GM12801 (cell line): ENCODE measurements around the gene PI4K2B.

ENCODE experiments used
- TF ChIP-seq, protein P1 (sequence below): IDR thresholded peaks from one replicate; pipeline ENCODE4 v1.5.1; 2011; ENCODE audit warnings: control low read depth; ENCODE audit not compliant: insufficient read length; ENCODE audit errors: extremely low read depth

PI4K2B gene

DNA sequence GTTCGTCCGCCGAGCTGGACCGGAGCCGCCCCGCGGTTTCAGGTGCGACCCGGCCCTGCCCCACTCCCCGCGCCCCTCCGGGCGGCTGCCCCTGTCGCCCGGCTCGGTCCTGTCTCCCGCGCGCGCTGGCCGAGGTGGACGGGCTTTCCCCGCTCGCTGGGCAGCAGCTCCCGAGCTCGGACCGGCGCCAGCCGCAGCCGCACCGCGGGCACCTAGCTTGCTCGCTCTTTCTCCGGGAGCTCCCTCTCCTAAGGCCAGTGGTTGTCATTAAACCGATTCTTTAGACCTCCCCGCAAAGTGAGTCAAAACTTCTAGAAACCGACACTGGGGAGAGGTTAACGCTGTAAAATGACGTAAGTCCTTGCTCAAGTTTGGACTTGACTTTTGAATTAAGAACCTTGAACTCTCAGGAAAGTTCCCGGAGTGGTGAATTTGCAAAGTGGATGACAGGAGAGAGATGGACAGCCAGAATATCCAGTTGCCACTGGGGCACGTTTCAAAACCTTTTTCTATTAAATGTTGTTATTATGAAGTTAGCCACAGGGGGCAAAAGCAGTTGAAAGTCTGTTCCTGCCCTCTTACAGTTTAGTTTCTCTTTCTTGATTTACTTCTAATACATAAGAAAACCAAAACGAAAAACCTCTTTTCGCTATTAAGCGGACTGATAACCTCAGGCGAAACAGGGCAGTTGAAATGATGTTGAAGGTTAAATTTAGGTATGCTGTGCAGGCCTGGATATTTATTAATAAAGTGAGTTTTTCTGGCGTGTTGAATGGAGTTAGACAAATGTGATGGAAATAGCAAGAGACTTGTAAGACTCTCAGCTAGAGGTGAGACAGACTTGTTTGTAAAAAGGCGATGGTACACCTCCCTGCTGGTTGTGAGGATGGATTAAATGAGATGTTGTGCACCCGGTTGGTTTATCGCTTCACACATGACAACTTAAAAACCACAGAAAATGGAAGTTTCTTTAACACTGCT is 847 bp downstream of the PI4K2B start:
- TF ChIP-seq, protein P1, sequence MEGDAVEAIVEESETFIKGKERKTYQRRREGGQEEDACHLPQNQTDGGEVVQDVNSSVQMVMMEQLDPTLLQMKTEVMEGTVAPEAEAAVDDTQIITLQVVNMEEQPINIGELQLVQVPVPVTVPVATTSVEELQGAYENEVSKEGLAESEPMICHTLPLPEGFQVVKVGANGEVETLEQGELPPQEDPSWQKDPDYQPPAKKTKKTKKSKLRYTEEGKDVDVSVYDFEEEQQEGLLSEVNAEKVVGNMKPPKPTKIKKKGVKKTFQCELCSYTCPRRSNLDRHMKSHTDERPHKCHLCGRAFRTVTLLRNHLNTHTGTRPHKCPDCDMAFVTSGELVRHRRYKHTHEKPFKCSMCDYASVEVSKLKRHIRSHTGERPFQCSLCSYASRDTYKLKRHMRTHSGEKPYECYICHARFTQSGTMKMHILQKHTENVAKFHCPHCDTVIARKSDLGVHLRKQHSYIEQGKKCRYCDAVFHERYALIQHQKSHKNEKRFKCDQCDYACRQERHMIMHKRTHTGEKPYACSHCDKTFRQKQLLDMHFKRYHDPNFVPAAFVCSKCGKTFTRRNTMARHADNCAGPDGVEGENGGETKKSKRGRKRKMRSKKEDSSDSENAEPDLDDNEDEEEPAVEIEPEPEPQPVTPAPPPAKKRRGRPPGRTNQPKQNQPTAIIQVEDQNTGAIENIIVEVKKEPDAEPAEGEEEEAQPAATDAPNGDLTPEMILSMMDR = no peak

DNA sequence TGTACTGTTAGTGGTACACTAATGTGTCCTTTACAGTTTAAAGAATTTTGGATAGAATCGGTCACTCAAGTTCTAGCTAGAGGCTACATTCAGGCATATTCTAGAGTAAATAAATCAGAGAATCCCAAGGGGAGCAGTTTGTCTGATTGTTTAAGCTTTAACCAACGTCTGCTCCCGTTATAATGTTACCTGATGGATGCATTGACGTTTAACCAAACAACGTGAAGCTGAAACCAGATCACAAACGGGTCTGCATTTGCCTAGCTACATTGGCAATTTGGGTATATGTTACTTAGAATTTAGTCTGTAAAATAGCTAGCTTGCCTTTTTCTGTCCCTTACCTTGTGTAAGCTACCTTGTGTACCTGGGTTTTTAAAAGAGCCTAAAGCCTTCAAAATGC is 1.6 kb downstream of the PI4K2B start:
- TF ChIP-seq, protein P1 = no peak

DNA sequence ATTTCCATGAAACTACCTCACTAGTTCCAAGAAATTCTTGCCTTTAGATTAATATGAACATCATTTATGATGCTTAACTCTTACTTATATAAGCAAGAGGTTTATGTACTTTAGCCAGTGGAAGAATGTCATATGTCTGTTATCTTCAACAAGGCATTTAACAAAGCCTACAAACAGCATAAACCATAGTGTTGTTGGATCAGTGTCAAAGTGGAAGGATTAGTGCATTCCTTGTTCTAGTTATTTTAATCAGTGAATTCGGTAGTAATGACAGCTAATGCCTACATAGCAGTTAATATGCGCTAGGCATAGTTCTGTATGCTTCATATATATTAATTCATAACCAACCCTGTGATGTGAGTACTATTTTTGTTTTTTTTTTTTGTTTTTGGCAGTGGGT is 3.1 kb downstream of the PI4K2B start:
- TF ChIP-seq, protein P1 = no peak

DNA sequence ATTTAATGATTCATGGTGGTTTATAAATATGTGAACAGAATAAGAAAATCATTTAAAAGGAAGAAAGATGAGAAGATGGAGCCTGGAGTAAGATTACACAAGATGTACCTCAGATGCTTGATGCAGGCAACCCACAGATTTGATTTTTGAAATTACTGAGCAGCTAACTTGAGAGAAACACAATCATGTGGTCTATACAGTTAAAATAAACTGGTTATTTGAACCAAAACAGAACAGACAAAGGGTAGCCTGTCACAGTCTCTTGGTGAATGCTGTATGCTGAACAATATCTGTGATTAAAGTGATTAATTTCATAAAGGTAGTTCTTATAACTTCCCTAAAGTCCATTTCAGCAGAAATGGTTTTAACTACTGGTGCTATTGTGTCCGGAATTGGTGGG is 4.2 kb downstream of the PI4K2B start:
- TF ChIP-seq, protein P1 = no peak

DNA sequence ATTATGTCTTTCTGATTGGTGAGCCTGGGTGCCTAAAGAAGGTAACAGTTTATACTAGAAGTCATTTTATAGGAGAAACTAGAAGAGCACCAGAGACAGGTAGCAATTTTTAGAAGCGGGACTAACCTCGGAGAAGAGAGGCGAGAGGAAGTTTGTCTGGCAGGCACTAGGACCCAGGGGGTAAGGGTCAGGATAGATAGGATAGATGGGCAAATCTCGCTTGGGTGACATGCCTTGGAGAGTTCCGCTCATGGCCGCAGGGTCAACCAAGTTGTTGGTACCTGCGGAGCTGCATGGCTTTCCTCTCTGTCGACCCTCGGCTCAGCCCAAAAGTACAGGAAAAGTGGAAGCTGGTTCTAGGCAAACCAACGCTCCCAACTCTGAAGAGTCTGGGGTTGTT is 11.3 kb downstream of the PI4K2B start:
- TF ChIP-seq, protein P1 = no peak

DNA sequence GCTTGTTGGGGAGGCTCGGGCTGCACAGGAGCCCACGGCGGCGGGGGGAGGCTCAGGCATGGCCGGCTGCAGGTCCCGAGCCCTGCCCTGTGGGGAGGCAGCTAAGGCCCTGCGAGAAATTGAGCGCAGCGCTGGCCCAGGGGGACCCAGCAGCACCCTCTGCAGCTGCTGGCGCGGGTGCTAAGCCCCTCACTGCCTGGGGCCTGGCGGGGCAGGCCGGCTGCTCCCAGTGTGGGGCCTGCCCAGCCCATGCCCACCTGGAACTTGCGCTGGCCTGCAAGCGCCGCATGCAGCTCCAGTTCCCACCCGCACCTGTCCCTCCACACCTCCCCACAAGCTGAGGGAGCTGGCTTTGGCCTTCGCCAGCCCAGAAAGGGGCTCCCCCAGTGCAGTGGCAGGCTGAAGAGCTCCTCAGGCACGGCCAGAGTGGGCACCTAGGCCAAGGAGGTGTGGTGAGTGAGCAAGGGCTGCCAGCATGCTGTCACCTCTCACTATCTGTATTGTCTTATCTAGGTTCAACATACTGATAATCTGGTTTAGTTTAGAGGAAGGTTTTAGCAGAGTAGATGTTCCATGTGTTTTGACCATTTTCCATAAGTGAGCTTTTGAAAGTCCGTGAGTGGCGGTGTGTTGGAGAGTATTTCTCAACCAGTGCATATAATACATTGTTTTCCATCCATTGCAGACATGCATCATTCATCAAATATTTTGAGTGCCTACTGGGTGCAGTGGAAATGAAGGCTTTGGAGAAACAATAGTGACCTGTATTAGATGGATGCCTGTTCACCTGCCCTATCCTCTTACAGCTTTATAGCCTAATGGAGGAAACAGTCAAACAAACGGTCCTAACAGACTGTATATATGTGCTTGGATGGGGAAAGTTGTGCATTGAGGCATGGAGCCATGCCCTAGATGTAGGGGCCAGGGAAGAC is 13.1 kb downstream of the PI4K2B start:
- TF ChIP-seq, protein P1 = no peak
